ENCODE measurements around the gene TBC1D10A.

Gene TBC1D10A

DNA sequence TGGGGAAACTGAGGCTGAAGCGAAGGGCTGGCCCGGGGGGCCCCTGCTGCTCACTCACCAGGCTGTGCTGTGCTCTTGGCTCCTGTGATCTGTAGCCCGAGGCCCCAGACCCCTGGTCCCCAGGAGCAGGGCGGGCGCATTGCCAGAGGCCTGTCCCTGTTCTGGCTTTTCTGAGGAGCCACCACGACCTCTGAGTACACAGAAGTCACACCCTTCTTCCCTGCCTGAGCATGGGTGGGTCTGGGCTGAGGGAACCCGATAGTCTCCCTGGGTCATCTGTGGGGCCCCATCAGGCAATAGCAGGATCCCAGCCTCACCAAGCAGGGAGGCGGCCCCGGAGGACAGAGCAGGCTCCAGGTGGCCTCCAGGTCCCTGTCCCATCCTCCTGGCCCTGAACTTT lies 42.6 kb downstream of the TBC1D10A start:
- DNase-seq, result no peak

GRCh38 chr22:30283342-30283741 lies 43.4 kb downstream of the TBC1D10A start:
- DNase-seq, result no peak

GRCh38 chr22:30282616-30283046 lies 44.1 kb downstream of the TBC1D10A start:
- DNase-seq, result no peak

GRCh38 chr22:30280505-30280904 lies 46.2 kb downstream of the TBC1D10A start:
- no peak for DNase-seq

GRCh38 chr22:30279932-30280331 lies 46.8 kb downstream of the TBC1D10A start:
- no peak for DNase-seq

GRCh38 chr22:30279046-30279788 lies 47.5 kb downstream of the TBC1D10A start:
- DNase-seq, result no peak

- no peak for DNase-seq
Observed at GRCh38 chr22:30277547-30278344, 49.0 kb downstream of the TBC1D10A start.

DNA sequence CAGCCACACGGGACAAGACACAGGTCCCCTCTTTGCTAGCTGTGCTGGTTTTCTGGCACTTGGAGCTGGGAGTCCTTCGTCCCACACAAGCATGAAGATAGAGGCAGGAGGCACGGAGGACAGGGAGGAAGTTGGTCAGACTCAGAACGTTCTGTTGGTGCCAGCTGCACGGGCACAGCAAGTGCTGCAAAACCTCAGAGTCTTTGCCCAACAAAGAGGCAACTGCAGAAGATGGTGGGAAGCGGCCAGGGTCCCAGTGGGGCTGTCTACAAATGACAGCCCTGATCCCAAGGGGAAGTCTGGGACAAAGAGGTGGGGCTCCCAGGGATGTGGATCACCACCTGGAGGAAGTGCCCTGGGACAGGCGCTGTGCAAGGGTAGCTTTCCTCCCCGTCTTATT lies 50.7 kb downstream of the TBC1D10A start:
- DNase-seq, result no peak

DNA sequence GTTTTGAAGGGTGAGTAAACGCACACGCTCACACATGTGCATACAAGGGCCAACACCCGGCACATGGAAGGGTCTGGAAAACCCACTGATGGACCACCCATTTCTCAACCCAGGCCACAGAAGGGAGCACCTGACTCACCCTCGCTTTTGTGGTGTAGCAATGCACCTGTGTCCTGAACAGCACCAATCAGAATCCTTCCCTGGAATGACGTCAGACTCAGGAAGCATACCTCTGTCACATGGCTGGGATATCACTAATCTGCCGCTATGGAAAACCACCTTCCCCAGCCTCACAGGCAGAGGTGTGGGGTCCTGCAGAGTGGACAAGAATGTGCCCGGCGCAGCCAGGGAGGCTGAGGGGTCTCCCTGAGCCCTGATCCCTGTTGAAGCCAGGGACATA lies 51.1 kb downstream of the TBC1D10A start:
- no peak for DNase-seq

DNA sequence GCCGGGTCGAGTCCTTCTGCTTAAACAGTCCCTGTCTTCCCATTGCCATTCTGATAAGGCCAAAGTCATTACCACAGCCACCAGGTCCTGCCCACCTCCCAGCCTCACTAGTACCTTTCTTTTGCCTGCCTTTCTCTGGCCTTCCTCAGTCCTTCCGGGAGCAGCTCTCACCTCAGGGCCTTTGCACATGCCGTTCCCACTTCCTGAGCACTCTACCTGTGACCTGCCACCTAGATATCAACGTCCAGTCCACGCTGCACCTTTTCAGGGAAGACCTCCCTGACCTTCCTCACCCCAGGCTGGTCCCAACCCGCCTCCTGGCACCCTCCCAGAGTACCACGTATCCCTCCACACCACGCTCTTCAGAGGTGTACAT lies 52.3 kb downstream of the TBC1D10A start:
- no peak for DNase-seq

DNA sequence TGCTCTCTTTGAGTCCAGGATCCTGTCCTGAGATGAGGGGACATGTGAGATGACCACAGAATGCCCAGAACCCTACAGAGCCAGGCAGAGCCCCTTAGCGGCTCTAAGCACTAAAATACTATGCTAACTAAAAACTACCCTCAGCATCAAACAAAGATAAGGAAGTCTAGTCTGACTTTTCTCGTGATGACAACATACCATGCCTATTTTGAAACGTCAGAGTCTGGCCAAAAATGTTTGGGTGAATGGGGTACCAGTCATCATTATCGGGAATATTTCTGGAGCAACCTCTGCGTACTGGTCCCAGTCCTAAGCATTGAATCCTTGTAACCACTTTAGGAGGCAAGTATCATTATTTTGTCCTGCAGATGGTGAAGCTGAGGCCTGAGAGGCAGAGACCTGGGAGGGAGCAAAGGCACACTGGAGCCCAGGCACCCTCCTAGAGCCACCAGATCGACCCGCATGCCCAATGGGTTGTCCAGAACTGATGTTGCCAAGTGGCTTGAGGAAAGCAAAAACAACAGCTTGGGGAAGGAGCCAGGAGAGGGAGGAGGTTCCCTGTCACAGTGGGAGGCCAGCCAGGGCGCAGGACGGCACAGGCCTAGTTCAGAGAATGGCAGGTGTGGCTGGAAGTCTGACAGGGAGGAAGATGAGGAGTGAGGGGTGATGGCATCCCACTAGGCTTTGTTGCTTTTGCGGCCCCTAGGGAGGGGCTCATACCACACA lies 52.9 kb downstream of the TBC1D10A start:
- DNase-seq, result no peak

DNA sequence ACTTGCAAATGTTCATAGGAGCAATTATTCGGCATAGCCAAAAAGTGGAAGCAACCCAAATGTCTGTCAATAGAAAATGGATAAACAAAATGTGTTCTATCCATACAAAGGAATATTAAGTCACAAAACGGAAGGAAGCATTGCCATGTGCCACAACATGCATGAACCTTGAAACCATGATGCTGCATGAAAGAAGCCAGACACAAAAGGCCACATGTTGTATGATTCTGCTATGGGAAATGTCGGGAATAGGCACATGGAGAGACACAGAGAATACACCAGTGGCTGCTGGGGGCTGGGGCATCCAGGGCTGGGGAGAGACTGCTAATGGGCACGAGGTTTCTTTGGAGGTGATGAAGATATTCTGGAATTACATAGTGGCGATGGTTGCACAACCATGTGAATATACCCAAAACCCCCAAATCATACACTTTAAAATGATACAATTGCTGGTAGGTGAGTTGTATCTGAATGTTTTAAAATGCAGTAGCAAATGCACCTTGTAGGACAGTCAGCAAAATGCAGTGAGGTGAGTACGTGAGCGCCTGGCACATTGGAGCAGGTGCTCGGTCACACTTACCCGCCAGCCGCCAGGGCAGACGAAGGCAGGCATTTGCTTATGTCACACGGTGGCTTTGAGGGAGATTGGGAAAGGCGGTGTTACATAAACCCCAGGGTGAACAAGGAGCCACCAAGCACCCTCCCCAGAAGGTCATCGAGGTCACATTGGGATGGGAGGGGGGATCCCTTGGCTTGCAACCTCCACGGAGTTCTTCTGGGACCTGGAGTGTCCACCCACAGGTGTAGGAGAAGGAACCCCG lies 53.8 kb downstream of the TBC1D10A start:
- no peak for DNase-seq

DNA sequence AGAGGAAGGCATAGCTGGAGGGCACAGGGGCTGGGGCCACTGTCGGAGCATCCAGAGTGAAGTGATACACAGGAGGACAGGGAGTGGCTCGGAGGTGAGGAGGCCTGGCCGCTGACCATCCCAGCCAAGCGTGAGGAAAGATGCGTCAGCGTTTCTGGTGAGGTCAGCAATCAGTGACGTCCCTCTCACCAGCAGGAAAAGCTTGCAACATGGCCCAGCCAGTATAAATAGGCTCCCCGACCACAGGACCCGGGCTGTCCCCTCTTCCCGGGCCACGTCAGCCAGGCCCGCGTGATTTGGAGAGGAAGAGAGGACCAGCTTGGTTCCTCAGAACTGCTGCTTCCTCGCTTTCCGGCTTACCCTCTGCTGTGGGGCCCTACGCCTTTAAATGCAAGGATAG lies 55.9 kb downstream of the TBC1D10A start:
- no peak for DNase-seq

GRCh38 chr22:30268331-30268730 lies 58.4 kb downstream of the TBC1D10A start:
- no peak for DNase-seq

GRCh38 chr22:30267382-30268302 lies 59.1 kb downstream of the TBC1D10A start:
- no peak for DNase-seq

GRCh38 chr22:30266445-30267381 lies 60.0 kb downstream of the TBC1D10A start, which contains the start of gene OSM:
TSS of gene OSM (minus strand) at chr22:30266851. CDS start at chr22:30266799, 52 bp downstream.
- DNase-seq, result no peak

GRCh38 chr22:30265823-30266444 lies 60.8 kb downstream of the TBC1D10A start:
- DNase-seq, result no peak

GRCh38 chr22:30265131-30265720 lies 61.5 kb downstream of the TBC1D10A start:
- DNase-seq, result no peak

GRCh38 chr22:30263883-30264282 lies 62.9 kb downstream of the TBC1D10A start:
- no peak for DNase-seq
